Endodermal cell (in vitro differentiated cells): ENCODE measurements around the gene TSNAXIP1. TPM values are rescaled to one million over a fixed set of nuclear protein-coding genes. Genes with fewer than 3 reads are reported as not detected.

ENCODE experiments used
- DNase-seq: peaks from one replicate; pipeline ENCODE4 v3.0.0-alpha.2; 2017
- H3K27ac ChIP-seq: 2 replicates; pipeline ENCODE4 v1.5.1; 2013; ENCODE audit warnings: mild to moderate bottlenecking, low read depth, low read length, moderate library complexity
- H3K27me3 ChIP-seq: 2 replicates; pipeline ENCODE4 v1.6.1; 2013; ENCODE audit warnings: mild to moderate bottlenecking, low read length, moderate library complexity; ENCODE audit not compliant: insufficient read depth, control insufficient read depth, poor library complexity, severe bottlenecking
- H3K36me3 ChIP-seq: 2 replicates; pipeline ENCODE4 v1.7.0; 2013; ENCODE audit warnings: mild to moderate bottlenecking, low read length, moderate library complexity; ENCODE audit not compliant: control insufficient read depth, insufficient read depth
- H3K4me1 ChIP-seq: one replicate; pipeline ENCODE4 v1.7.0; 2013; ENCODE audit warnings: low read length; ENCODE audit not compliant: control insufficient read depth, insufficient read depth
- H3K4me3 ChIP-seq: 2 replicates; pipeline ENCODE4 v1.5.1; 2013; ENCODE audit warnings: mild to moderate bottlenecking, low read length, moderate library complexity
- H3K9ac ChIP-seq: 2 replicates; pipeline ENCODE4 v1.6.1; 2013; ENCODE audit warnings: mild to moderate bottlenecking, low read length, moderate library complexity; ENCODE audit not compliant: poor library complexity, severe bottlenecking; ENCODE audit errors: extremely low read depth
- H3K9me3 ChIP-seq: 2 replicates; pipeline ENCODE4 v1.6.1; 2013; ENCODE audit warnings: mild to moderate bottlenecking, low read length, moderate library complexity; ENCODE audit not compliant: control insufficient read depth
- H3K27ac Mint-ChIP-seq: 2 replicates; pipeline ENCODE4 v1.8.0; 2020; ENCODE audit warnings: mixed read lengths
- H3K27me3 Mint-ChIP-seq: 2 replicates; pipeline ENCODE4 v1.8.0; 2021; ENCODE audit warnings: mild to moderate bottlenecking, mixed read lengths; ENCODE audit not compliant: insufficient read depth
- H3K36me3 Mint-ChIP-seq: 2 replicates; pipeline ENCODE4 v1.8.0; 2020; ENCODE audit warnings: low read depth, mixed read lengths
- H3K4me1 Mint-ChIP-seq: 2 replicates; pipeline ENCODE4 v1.8.0; 2020; ENCODE audit warnings: mixed read lengths
- H3K4me3 Mint-ChIP-seq: 2 replicates; pipeline ENCODE4 v1.8.0; 2020; ENCODE audit warnings: mild to moderate bottlenecking, moderate library complexity, mixed read lengths
- H3K9me3 Mint-ChIP-seq: 2 replicates; pipeline ENCODE4 v1.8.0; 2020; ENCODE audit warnings: mild to moderate bottlenecking, mixed read lengths
- WGBS, 2 experiments: methylation state at CpG; one replicate each; pipeline versions ENCODE4 v1.1.5 to v1.1.7; 2013; ENCODE audit warnings: missing lambda C conversion rate in 2 of 2, mixed read lengths in 1 of 2; ENCODE audit not compliant: insufficient coverage in 1 of 2, insufficient read length in 1 of 2; 5-methylcytosine and 5-hydroxymethylcytosine counted together
- total RNA-seq, 2 donors: library from RNA; stranded (reverse); fragmentation: NEBNext Ultra II Directional in 1 of 2; extraction: Animal tissue kit (Norgen Biotek cat#: 25700) in 1 of 2; gene quantifications; 2 replicates in 1 of 2; 3 replicates in 1 of 2; pipeline ENCODE4 v1.2.1, GENCODE V29; 2021
- TF ChIP-seq, protein P1 (sequence below): fragments of 200-600 bp; sonication (generic); conservative IDR thresholded peaks from 2 replicates; pipeline ENCODE4 v1.5.0; 2021; ENCODE audit warnings: antibody characterized with exemption, mild to moderate bottlenecking

TSNAXIP1 gene
- total RNA-seq, 2 donors from 2014 or later = 2.8 to 3.2 TPM

DNA sequence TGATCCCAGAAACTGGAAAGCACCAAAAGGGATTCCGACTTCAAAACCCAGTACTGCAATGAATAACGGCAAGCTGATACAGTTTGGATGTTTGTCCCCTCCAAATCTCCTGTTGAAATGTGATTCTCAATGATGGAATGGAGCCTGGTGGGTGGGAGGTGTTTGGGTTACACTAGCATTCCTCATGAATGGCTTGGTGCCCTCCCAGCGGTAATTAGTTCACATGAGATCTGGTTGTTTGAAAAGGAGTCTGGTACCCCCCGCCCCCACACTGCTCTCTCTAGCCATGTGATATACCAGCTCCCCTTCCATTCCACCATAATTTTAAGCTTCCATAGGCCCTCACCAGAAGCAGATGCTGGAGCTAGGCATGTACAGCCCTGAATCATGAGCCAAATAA, 40.4 kb upstream of the TSNAXIP1 start:
- WGBS, 2 experiments = 94 to 100% methylated on average over 2 to 4 of the region's 4 CpGs
- Histone ChIP-seq H3K4me1 (no peaks in the 10 kb centered on the region), H3K27me3 (no peaks in the 10 kb centered on the region), H3K36me3 (peaks cover 9% of the 10 kb centered on the region), H3K9ac (no peak overlapping the region), H3K4me3 (no peak overlapping the region), H3K27ac (no peak overlapping the region), H3K9me3 (no peaks in the 10 kb centered on the region)
- Mint-ChIP-seq H3K27me3 (no peaks in the 10 kb centered on the region), H3K27ac (no peak overlapping the region), H3K9me3 (no peaks in the 10 kb centered on the region), H3K4me1 (no peaks in the 10 kb centered on the region), H3K36me3 (peaks cover 21% of the 10 kb centered on the region), H3K4me3 (no peak overlapping the region)
- DNase-seq = no peak
- TF ChIP-seq, protein P1, sequence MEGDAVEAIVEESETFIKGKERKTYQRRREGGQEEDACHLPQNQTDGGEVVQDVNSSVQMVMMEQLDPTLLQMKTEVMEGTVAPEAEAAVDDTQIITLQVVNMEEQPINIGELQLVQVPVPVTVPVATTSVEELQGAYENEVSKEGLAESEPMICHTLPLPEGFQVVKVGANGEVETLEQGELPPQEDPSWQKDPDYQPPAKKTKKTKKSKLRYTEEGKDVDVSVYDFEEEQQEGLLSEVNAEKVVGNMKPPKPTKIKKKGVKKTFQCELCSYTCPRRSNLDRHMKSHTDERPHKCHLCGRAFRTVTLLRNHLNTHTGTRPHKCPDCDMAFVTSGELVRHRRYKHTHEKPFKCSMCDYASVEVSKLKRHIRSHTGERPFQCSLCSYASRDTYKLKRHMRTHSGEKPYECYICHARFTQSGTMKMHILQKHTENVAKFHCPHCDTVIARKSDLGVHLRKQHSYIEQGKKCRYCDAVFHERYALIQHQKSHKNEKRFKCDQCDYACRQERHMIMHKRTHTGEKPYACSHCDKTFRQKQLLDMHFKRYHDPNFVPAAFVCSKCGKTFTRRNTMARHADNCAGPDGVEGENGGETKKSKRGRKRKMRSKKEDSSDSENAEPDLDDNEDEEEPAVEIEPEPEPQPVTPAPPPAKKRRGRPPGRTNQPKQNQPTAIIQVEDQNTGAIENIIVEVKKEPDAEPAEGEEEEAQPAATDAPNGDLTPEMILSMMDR = no peak

DNA sequence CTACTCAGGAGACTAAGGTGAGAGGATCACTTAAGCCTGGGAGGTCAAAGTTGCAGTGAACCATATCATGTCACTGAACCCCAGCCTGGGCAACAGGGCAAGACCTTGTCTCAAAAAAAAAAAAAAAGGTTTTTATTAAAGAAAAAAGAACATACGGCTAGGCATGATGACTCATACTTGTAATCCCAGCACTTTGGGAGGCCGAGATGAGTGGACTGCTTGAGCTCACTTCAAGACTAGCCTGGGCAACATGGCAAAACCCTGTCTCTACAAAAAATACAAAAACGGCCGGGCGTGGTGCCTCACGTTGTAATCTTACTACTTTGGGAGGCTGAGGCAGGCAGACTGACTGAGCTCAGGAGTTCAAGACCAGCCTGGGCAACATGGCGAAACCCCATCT, 38.7 kb upstream of the TSNAXIP1 start:
- TF ChIP-seq, protein P1 = no peak

DNA sequence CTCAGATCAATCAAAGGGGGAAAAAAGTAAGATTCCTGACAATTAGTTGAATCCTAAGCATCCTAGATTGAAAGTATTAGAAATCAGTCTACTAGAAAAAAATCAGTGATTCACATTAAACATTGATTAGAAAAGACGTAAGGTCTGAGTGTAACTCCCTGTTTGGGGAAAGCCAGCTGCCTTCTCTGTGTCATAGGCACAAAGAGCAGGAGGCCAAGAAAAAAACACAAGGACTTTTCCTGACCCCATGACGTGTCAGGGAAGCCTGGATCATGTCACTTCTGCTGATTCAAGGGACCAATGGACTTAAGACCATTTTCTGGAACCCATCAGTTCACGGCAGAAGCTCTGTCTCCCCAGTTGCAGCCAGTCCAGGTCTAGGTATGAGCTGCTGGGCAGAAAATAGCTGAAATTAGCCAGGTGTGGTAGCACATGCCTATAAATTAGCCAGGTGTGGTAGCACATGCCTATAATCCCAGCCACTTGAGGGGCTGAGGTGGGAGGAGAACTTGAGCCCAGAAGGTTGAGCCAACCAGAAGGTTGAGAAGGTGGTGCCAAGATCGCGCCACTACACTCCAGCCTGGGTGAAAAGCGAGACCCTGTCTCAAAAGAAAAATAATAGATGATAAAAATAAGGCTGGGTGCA, 36.2 kb upstream of the TSNAXIP1 start:
- TF ChIP-seq, protein P1 = no peak
- Histone ChIP-seq H3K9me3 (peaks cover 4% of the 10 kb centered on the region), H3K27me3 (no peaks in the 10 kb centered on the region), H3K36me3 (peaks cover 14% of the 10 kb centered on the region), H3K4me3 (no peak overlapping the region), H3K27ac (peak overlapping the region; percentile 44), H3K9ac (no peak overlapping the region), H3K4me1 (no peaks in the 10 kb centered on the region)
- no peaks in the 10 kb centered on the region for H3K27me3 Mint-ChIP-seq
- DNase-seq = no peak
- 96 to 97% methylated on average over 6 of the region's 6 CpGs for WGBS, 2 experiments
- H3K9me3 Mint-ChIP-seq = peaks cover 4% of the 10 kb centered on the region
- H3K27ac Mint-ChIP-seq = no peak overlapping the region
- no peak overlapping the region for H3K4me3 Mint-ChIP-seq
- H3K36me3 Mint-ChIP-seq = peaks cover 29% of the 10 kb centered on the region
- H3K4me1 Mint-ChIP-seq = peaks cover 10% of the 10 kb centered on the region

More for the DNA sequence above, 38.7 kb upstream of the TSNAXIP1 start:
- Mint-ChIP-seq H3K27me3 (no peaks in the 10 kb centered on the region), H3K4me1 (no peaks in the 10 kb centered on the region), H3K4me3 (no peak overlapping the region), H3K27ac (no peak overlapping the region), H3K9me3 (no peaks in the 10 kb centered on the region), H3K36me3 (peaks cover 26% of the 10 kb centered on the region)
- Histone ChIP-seq H3K4me3 (no peak overlapping the region), H3K9me3 (no peaks in the 10 kb centered on the region), H3K4me1 (no peaks in the 10 kb centered on the region), H3K36me3 (peaks cover 14% of the 10 kb centered on the region), H3K27ac (no peak overlapping the region), H3K9ac (no peak overlapping the region), H3K27me3 (no peaks in the 10 kb centered on the region)
- no peak for DNase-seq
- 94 to 96% methylated on average over 7 of the region's 7 CpGs for WGBS, 2 experiments
